Measurements from ENCODE around the gene GMDS. TPM values are rescaled to one million over a fixed set of nuclear protein-coding genes. Genes with fewer than 3 reads are reported as not detected.
"Not testable (repeated sequence)": the region's sequence is repeated elsewhere in the genome, so short reads cannot be mapped to it uniquely, and the experiment has no call there.

Gene GMDS
- total RNA-seq, 1 experiment from 2014 or later = 11.0 TPM

DNA sequence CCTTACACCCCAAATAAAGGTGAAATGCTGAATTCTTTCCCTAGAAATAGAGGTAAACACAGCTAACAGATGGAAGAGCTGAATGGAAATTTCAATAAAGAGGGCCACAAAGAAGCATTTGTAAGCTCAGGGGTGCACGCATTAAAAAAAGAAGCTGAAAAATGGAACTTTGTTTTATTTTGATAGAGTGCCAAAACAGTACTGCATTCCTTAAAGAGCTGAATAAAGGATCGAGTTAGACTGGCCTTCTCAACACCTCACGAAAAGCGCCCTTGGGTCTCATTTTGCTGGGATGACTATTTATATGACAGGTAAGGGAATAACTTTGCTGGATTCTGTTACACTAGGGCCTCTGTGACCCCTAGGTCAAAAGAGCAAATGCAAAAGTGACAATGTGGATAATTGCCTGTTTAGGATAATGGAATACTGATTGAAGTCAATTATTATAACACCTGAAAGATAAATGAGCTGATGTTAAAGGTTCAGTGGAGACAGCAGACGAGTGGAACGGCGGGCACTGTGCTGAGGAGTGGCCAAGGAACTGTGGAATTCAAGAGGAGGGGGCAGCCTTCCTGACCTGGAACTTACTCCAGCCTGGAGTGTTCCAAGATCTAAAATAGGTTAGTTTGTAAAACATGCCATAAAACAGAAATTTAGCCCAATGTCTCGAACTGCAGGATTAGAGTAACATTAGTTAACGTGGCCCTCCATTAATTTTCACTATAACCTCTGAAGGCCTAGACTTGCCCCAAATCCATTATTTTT lies 467.3 kb downstream of the GMDS start:
- no peak for DNase-seq (ENCODE audit: low read depth)

DNA sequence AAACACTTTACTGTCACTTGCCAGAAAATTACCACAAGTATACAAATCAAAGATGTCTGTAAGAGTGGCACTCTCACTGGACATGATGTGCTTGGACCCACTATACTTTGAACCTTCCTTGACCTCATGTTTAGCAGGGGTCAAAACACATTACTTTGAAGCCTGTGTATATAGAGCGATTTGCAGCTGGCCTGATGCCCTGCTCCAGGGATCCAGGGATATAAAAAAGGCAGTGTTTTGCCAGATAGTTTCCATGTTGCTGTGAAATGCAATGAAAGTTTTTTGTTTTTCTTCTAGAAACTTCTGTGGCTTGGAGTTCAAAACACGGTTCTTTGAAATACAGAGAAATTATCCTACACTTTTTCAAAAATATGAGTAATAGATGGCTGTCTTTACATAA lies 470.0 kb downstream of the GMDS start:
- no peak for DNase-seq (ENCODE audit: low read depth)

GRCh38 chr6:1774226-1774915 lies 471.0 kb downstream of the GMDS start:
- no peak for DNase-seq (ENCODE audit: low read depth)

GRCh38 chr6:1773700-1774099 lies 471.7 kb downstream of the GMDS start:
- DNase-seq (ENCODE audit: low read depth) = no peak

- peak; percentile 19 for DNase-seq (ENCODE audit: low read depth)
These were observed 474.3 kb downstream of the GMDS start for GRCh38 chr6:1770968-1771723.

- no peak for DNase-seq (ENCODE audit: low read depth)
These were observed 475.0 kb downstream of the GMDS start for GRCh38 chr6:1770435-1770843.

DNA sequence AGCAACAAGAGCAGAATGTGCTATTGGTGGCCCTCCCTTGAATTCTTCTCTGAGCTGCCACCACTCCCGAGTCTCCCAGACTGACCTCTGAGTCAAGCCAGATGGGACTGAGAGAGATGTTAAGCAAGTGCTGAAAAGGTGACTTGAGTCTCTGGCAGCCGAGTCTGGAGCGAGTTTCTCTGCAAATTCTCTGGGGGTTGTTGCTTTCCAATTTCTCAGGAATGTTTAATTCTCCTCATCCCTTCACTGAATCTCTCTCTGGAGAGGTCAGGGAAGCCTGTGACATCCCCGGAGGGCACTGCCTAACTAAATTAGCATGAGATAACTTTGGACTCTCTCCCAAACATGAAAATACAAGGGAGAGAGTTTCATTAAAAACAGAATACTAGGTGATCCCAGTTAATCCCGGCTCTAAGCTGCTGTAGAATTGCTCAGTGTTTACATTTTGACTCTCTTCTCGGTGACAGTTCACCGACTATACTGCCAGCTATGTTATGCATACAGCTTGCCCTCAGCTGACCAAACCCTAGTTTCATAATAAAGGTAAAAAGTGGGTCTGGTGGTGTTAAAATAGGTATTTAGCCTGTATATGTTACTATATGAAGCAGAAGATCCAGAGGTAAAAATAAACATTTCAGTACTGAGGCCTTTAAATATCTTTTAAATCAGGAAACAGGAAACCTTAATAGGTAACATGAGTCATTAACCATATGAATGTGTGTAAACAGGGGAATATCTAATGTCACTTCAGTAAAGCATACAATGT lies 477.7 kb downstream of the GMDS start:
- DNase-seq (ENCODE audit: low read depth) = peak; percentile 16

- DNase-seq (ENCODE audit: low read depth) = no peak
These were observed 478.8 kb downstream of the GMDS start for GRCh38 chr6:1766654-1767053.

DNA sequence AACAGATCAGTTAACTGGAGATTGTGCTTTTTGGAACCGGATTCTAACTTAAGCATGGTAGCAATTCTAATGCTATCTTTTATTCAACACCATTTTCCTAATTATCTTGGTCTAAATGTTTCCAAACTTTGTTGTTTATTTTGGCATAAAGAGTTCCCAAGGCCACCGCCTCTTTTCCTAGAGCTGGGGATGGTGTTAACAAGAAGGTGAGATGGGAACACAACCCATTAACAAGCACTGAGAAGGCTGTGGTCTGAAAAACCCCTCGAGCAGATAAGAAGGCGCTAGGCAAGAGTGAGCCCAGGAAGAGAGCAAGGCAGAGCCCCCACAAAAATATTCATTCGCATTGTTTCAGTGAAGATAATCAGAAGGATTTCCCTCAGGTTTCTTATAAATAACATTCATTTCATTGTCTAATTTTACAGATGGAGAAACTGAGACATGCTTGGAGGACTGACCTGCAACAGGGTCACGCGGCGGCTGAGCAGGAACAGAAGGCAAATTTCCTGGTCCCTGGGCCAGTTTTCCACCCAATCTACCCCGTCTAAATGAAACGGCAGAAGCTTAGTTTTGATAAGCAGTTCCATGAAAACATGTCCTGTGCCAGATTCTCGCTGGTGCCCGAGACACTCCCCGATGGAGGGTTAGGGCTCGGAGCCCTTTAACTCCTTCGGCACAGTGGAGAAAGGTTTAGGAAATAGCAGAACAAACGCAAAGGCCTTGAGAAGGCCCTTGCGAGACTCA lies 480.1 kb downstream of the GMDS start:
- no peak for DNase-seq (ENCODE audit: low read depth)

GRCh38 chr6:1764397-1764987 lies 480.9 kb downstream of the GMDS start:
- no peak for DNase-seq (ENCODE audit: low read depth)

DNA sequence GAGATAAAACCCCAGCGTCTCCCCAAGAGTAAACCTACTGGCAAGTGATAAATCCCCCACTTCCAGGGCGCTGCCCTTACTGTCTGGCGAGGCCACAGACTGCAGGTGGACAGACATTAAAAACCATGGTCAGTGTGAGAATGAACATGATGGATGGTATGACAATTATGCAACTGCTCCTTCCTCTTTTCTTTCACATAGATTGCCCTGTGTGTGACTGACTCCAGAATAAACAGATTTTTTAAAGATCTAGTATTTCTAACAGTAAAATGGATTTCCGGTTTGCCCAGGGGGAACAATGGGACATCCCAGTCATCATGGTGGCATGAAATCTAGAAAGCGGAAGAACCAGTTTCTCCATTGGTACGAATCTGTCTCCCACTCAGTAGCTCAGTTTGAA lies 482.0 kb downstream of the GMDS start:
- no peak for DNase-seq (ENCODE audit: low read depth)

- no peak for DNase-seq (ENCODE audit: low read depth)
These were observed 483.2 kb downstream of the GMDS start for GRCh38 chr6:1762203-1762602.

DNA sequence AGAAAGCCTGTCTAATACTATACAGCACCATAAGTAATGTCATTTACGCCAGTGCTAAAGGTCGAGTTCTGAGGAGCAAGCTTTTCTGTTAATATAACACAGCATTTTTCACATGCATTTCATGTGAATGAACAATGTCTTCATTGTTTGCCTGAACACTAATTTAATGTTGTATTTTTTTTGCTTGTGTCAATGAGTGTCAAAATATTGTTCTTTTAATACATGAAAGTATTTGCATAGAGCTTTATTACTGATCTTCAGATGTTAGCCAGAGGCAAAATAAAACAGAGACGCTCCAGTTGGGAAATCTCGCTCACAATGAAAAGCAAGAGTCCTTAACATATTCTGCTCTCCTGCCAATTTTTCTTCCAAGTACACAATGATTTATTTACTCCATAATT lies 483.9 kb downstream of the GMDS start:
- no peak for DNase-seq (ENCODE audit: low read depth)

- DNase-seq (ENCODE audit: low read depth) = no peak
These were observed 484.5 kb downstream of the GMDS start for GRCh38 chr6:1760876-1761275.

DNA sequence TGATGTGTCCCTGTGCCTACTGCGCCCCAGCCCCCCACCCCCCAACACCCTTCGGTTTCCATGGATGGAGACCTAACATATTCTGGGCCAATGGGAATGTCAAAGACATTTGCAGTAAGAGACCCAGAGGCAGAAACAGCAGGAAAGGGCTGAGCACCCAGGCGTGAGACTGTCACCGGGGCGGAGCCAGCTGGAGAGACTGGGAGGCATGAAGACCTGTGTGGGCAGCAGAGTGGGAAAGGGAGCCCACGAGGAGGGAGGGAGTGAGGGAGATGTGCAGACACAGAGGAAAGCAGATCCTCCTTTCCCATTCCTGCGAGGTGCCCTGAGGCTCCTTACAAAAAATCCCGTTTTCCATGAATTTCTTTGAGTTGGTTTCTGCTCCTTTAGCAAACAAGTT lies 485.5 kb downstream of the GMDS start:
- no peak for DNase-seq (ENCODE audit: low read depth)

DNA sequence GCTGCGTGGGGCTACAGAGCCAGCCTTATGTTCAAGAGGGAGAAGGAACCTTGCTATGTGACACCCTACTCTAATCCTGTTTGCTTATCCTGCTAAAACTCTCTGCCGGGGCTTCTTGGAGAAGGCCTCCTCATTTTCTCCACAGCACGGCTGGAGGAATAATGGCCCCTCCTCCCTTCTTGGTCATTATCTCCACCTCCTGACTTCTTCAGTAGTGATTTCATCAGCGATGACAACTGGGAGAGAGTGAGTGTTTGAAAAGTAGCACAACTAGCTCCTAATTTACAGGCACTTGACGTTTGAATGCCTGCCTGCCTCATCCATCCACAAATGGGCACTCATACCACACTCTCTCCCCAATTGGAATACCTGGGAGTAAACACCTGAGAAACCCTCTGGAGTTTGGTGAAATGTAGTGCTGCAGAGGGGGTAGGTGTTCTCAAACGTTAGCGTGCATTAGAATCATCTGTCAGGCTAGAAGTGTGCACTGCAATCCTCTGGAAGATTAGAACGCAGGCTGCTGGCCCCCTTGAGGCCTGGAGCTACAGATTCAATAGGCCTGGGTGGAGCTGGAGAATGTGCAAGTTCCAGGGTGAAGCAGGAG lies 487.2 kb downstream of the GMDS start:
- DNase-seq (ENCODE audit: low read depth) = no peak

GRCh38 chr6:1757131-1757530 lies 488.3 kb downstream of the GMDS start:
- DNase-seq (ENCODE audit: low read depth) = no peak

DNA sequence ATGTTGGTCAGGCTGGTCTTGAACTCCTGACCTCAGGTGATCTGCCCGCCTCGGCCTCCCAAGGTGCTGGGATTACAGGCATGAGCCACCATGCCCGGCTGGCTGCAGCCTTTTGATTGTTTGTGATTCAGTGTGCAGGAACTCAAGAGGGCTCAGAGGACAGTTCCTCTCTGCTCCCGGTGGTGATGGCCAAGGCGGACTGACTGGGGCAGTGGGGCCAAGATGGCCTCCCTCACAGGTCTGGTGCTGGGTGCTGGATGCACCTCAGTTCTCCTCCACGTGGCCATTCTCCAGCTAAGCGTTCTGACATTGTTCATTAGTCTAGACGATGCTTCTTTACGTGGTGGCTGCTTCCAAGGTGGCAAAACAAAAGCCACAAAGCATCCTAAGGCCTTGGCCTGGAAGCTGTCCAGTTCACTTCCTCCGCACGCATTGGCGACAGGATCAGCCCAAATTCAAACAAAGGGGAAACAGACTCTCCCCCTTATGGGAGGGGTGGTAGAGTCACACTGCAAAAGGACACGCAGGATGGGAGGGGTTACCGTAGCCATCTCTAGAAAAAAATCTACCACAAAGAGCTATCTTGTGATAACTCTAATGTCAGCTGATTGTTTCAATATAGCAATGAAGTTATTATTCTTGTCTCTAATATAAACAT lies 488.8 kb downstream of the GMDS start:
- no peak for DNase-seq (ENCODE audit: low read depth)

GRCh38 chr6:1751063-1751462 lies 494.3 kb downstream of the GMDS start:
- not testable (repeated sequence) for DNase-seq (ENCODE audit: low read depth)

DNA sequence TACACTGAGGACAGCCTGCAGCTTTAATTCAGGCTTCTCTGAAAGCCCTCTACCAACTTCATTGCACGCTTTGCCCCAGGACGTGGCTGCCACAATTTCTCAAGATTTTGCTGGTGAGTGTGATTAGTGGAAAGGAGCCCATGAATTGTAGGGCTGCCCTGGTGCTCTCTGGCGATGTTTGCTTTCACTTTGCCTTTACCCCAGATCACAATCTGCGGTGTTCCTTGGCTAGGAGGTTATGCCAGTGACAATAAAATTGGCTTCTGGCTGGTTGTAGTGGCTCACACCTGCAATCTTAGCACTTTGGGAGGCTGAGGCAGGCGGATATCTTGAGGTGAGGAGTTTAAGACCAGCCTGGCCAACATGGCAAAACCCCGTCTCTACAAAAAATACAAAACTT lies 496.4 kb downstream of the GMDS start:
- no peak for DNase-seq (ENCODE audit: low read depth)
